Retina (tissue), 1 donor: Measurements from ENCODE around the gene CABP2.

Experiments used
- DNase-seq: peaks from one replicate; pipeline ENCODE4 v3.0.0-alpha.2; 2016

The CABP2 gene

DNA sequence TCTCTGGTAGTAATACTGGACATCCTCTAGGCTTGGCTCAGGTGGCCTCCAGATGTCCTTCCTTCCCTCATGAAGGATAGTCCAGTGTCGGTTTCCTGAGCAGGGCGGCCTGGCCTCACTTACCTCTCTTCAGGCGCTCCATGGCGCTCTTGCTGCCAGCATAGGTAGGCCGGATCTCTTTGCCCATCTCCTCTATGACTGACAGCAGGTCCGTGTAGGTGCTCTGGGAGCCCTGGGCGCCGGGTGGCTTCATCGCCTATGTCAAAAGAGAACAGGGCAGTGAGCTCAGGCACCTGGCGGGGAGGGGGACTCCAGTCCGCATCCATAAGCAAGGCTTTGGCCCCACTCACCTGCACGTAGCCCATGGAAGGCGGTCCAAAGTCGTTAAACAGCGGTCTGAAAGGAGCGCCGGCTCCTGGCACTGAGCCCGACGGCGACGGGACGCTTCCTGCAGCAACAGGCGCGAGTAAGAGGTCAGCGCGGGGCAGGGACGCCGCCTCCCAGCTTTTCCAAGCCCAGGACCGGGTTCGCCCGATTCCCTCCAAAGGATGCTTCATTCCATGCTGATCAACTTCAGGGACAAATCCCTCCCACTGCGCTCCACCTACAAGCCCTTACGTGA lies 15.9 kb downstream of the CABP2 start:
- no peak for DNase-seq

DNA sequence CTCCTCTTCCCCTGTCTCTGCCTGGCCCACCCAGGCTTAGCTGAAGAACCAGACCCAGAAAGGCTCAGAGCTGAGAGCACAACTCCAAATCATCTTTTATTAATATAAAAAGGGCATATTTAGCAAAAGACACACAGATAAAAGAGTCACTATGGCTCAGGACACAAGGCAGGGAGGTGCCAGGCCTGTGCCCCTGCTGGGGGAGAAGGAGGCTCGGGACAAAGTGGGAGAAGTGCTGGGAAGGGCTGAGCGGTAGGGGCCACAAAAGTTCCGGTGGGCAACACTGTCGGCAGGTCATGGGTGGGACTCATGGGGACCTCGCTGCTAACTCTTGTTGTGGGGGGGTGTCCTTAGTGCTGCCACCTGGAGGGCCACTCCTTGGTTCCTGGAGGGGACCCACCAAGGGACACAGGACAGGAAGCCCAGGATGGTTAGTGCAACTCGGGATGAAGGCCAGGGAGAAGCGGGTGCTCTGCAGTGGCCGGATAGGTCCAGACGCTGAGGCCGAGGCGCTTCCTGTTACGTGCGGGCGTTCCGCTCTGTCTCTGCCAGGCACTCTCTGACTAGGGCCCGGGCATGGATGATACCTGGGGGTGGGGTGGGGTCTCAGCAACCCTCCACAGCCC lies 16.7 kb downstream of the CABP2 start:
- no peak for DNase-seq

DNA sequence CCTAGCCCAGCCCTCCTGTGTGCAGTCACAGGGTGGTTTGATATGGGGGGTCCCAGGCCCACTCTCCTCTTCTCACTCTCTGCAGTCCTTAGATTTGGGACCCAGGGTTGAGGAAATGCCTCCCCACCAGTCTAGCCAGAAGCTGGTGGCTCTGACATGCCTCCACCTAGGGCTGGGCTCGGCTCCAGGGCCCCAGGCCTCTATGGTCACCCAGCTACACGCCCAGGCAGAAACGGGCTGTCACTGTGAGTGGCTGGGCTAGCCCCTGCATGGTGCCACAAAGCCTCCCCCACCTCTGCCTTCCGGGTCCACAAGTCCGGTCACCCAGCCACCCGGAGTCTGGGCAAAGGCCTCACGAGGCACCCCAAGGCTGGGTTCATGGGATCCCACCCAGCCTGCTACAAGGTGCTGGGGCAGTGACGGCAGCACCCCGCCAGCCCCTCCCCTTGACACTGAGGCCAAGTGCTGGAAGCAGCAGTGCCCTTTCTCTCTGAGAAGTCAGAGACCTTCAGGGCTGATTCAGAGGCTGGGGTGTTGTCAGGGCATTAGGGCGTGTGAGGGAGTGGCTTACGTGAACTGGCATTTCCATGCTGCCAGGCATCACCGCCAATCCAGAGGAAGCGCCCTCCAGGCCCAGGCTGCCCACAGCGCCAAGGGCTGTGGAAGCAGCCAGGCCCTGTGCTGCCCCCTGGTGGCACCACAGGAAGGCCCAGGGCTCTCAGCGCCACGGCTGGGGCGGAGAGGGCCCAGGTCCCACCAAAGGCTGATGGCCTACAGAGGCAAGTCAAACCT lies 17.4 kb downstream of the CABP2 start:
- DNase-seq: peak; percentile 91

DNA sequence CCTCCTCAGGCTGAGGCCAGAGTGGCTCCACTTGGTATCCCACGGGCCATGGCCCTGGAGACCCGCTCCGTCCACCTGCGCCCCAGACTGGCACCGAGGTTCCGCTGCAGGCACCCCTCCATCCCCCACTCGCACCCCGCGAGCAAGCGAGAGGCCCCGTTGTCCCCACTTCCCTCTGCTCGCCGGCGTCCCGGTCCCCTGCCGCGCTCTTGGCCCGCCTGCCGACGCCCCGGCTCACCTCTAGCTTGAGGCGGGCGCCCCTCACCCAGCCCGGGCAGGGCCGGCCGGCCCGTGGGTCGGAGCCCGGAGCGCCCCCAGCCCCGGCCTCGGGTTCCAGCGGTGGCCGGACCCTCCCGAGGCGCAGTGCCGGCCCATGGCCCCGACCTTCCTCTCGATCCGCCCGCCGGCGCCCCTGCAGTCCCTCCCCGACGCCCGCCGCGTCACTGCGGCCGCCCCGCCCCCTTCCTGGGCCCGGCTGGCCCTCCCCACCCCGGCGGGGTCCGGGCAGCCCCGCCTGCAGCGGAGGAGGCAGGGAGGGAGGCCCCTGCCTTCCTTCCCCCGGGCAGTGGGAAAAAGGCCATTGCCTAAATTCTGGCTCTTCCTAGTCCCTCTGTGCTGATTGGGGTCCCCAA lies 18.2 kb downstream of the CABP2 start, which contains the start of gene PITPNM1:
TSS of gene PITPNM1 (minus strand) at position 414 of the 632 bp plus-strand sequence. CDS start 1,183 bp downstream, outside the sequence.
- DNase-seq: no peak

DNA sequence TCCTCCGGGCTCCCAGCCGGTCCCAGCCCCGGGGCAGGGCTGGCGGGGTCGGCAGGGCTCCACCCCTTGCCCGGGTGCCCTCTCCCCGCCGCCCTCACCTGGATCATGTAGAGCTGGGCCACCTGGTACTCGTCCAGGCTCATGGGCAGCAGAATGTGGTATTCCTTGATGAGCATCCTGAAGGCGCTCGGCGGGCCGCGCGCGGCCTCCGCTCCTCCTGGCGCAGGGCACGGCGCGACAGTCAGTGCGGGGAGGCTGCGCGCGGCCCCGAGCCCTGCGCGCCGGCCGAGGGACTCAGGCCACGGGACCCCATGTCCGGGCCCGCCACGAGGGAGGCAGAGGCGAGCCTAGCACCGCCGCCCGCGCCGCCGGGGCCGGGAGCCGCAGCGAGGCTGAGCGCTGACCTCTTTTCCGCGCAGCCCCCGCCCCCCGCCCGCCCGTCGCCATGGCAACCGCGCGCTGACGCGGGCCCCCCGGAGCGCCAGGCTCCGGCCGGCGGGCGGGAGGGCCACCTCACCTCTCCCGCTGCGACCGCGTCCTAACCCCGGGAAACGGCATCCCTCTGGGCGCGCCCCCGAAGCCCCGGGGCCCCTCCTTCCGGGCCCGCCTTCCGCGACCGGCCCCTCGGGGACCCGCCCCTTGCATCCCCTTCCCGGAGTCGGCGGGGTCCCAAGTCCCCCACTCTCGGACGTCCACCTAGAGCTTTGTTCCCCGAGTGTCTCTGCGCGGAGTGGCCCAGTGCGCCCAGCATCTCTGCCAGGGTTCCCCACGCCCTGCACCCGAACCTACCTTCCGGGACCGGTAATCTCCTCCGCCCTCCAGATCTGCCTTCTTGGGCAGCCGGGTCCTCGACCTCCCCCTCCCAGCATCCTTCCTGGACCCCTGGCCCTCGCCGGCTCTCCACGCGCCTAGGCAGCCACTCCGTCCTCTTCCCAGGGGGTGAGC lies 19.0 kb downstream of the CABP2 start:
- DNase-seq: peak; percentile 88

DNA sequence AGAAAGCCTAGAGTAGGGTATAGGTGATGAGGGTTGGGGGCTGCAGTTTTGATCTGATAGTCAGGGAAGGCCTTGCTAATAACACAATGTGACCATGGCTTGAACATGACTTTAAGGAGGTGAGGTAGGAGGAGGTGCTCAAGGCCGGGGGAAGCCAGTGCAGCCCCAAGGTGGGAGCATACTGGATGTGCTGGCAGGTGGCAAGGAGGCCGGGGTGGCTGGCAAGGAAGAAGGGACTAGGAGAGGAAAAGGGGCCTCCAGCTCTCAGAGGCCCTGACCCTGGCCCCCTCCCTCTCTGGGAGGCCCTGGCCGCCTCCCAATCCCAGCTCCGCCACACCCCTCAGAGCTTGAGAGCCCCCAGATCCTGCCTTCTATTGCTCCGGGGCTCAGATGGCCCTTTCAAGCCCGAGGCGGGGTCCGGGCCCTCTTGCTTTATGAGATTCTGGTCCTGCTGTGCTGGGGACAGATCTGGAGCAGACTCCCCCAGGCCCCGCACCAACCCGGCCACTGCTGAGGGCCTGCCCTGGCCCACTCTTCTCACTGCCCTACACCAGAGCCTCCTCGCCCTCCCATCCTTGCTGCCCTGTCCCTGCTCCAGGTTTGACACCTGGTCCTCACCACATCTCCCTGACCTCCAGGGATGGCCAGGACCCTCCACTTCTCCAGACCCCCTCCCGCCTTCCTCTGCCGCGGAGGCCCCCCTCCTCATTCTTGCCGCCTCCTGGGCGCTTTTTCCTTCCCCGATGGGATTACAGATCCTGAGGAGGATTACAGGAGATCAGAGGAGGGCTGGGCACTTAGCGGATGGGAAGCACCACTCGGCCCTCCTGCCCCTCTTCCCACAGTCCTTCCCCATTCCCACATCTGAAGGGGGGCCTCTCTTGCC lies 19.9 kb downstream of the CABP2 start:
- peak; percentile 61 for DNase-seq

DNA sequence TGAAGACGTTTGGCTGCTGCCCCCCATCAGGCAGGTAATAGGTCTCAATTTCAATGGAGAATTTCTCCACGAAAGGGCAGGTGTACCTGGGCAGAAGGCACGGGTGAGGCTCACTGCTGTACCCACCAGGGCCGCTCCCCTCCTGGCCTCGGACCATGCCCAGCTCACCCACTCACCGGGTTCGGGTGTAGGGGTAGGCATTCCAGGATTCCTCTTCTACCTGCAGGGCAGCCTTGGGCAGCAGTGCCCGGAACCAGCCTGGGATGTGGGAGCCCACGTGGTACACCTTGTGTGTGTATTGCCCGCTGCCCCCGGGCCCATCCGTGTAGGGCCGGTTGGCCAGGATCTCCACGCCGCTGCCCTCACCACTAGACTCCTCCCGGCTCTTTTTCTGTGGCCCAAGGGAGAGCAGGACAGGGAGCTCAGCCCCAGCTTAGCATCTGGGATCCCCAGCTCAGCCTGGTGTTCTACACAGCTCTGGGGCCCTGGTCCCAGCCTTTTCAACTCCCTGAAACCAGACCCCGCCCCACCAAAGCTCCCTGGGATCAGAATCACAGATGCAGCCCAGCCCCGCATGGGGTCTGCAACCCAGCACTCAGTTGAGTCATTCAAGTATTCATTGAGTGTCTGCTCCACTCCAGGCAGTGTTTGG lies 20.8 kb downstream of the CABP2 start:
- DNase-seq: no peak

DNA sequence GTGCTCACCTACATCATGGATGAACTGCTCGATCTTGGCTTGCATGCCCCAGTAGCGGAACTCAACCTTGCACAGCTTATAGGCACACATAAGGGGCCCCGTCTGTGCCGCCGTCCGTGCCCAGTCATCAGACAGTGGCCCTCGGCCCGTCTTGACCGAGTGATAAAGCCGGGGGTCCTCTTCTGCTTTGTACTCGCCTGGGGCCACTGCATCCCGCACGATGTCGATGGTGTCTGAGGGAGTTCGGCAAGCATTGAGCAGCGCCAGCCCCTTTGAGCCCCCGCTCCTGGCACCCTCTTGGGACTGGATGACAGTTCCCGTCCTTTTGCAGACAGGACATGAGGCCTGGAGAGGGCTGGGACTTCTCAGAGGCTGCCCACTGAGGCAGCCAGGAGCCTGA lies 21.4 kb downstream of the CABP2 start:
- DNase-seq: no peak

DNA sequence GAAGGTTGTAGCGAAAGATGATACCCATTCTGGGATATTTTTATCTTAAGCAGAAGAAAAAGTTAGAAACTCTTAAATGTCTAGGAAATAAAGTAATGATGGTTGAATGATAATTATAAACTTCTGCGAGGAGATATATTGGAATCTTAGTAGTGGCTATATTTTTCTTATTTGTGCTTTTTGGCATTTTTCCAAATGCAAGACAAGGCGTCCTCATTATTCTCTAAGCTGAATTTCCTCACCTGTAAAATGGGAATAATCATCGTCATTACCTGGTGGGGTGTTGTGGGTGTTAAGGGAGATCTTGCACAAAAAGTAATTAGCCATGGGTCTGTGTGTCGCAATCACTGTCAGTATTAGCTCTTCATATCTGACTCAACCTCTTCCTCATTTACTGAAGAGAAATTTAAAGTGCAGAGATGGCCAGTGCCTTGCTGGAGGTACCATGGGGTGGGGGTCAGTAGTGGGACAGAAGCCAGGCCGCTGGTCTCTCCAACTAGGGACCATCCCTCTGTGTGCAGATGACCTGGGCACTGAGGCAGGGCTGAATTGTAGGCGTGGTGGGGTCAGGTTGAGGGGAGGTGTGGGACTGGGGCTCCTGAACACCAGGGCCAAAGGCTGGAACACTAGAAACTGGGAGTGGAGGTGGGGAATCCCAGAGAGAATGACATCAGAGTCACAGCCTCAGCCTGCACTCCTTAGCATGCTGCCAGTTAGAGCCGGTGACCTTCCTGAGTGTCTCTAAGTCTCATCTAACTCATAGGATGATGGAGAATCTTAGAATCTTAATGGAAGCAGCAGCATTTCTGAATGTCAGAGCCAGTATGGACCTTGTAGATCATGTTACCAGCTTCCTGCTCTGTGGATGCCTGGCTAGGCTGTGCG lies 22.2 kb downstream of the CABP2 start:
- no peak for DNase-seq

DNA sequence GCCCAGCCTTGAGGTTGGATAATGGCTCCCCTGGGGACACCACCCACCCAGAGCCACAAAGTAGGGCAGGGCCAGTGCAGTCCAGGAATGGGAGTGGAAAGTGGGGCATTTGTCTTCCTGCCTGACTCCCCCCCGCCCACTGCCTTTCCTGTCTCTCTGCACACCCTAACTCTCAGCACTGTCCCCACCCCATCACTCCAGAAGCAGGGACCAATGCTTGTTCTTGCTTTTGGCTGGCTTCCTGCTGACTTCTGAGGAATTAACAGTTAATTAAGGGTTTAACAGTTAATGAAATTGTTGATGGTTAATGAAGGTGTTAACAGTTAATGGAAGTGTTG lies 22.8 kb downstream of the CABP2 start:
- DNase-seq: no peak

DNA sequence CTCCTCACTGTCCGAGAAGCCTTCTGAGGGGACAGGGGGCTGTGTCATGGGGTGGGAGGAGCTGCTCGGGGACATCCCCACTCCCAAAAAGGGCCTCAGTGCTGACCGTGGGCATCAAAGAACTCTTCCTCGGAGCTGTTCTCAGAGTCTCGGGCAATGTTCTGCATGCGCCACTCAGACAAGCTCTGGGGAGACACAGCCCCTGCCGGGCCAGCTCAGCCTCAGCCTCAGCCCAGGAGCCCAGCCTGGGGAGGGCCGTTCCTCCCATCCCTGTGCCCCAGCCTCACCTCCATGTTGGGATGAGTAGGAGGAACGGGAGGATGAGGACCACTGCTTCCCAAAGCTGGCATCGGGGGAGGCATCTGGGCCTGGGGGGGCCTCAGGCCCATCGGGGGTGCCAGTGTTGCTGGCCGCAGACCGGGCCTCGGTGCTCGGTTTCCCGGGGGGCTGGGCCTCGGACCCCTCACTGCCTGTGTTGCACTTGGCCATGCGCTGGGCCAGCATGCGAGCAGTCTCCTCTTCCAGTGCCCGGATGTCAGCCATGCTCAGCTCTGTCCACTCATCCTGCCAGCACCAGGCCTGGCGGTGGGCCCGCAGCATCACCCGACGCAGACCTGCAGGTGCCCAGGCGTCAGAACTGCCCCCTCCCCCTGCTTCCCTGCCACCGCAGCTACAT lies 23.3 kb downstream of the CABP2 start:
- DNase-seq: no peak

DNA sequence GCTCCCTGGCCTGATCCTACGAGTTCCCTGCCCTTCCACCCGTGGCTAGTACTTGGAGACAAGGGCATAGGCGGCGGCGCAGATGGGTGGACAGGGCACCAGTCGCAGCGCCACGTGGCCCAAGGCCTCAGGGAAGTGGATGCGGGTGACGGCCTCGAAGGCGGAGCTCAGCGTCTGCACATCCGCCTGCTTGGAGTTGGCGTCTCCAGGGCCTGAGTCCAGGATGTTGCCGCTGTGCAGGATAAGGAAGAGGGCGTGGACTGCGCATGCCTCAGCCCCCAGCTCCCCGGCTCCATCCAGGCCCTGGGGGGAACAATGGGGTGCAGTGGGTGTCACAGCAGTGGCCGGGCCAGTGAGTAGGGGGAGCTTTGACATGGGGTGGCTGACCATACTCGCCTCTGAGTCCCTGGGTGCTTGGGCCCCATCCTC lies 24.7 kb downstream of the CABP2 start:
- DNase-seq: no peak

DNA sequence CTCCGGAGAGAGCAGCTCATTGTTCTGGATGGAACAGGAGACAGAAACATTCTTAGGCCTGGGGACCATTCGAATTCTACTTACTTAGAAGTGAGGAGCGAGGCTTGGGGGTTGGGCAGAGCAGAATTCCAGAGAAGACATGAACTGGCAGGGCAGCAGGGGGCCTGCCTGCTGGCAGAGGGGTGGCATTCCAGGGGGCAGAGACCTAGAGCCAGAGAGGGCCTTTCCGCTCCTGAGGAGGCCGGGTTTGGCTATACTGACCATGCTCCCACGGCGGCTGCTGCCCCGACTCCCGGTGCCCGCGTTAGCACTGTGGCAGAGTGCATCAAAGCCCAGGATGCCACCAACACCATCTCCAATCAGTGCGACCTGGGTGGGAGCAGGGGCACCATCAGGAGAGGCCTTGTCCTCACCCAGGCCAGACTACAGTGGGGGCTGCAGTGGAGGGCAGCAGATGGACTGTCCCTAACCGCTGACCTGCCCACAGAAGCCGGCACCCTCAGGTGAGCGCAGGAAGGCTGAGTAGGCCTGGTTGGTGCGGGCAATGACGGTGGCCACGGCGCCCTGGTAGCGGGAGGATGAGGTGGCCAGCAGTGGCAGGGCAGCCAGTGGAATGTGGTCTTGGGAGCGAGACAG lies 25.5 kb downstream of the CABP2 start:
- no peak for DNase-seq

DNA sequence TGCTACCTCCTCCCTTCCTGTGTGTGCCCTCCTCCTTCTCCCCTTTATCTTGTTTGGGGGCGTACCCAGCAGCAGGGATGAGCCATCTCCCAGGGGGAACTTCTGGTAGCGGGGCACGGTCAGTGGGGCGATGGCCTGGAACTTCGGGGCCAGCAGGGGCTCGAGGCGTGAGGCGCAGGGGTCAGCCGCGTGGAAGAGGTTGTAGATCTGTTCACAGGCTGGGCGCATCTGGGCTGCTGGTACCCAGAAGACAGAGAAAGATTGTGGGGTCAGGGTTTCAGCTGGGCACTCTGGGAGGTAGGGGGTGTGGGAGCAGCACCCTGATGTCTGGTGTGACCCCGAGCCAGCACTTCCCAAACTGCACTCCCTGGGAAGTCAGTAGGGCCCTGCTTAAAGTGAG lies 27.1 kb downstream of the CABP2 start:
- DNase-seq: no peak

DNA sequence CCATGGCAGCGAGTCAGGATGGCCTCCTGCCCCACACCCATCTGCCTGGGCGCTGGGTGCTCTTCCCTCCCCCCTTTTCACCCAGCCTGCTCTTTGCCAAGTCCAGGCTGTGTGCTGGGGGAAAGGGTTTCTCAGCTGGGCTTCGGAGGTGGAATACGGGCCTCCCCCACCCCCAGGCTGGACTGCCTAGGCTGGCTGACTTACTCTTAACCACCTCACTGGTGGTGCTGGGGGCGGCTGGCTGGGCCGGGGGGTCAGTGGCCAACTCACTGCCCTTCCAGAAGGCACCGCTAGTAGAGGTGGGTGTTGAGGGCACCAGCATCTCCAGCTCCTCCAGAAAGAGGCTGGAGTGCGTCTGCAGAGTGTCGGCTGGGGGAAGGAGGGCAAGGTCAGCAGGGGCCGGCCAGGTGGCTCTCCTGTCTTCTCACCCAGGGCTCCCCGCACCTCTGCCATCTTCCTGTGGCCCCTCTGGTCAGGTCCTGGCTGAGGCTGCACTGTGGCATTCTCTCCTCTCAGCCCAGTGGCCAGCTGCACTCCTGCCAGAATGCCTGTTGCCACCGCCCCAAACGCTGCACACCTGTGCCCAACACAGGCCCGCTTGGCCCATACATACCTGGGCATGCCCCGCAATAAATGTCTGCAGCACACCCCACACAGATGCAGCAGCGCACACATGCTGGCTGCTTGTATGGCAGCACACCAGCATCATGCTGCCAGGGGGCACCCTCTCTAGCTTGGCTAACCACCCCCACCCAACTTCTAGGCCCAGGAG lies 27.8 kb downstream of the CABP2 start:
- DNase-seq: no peak

DNA sequence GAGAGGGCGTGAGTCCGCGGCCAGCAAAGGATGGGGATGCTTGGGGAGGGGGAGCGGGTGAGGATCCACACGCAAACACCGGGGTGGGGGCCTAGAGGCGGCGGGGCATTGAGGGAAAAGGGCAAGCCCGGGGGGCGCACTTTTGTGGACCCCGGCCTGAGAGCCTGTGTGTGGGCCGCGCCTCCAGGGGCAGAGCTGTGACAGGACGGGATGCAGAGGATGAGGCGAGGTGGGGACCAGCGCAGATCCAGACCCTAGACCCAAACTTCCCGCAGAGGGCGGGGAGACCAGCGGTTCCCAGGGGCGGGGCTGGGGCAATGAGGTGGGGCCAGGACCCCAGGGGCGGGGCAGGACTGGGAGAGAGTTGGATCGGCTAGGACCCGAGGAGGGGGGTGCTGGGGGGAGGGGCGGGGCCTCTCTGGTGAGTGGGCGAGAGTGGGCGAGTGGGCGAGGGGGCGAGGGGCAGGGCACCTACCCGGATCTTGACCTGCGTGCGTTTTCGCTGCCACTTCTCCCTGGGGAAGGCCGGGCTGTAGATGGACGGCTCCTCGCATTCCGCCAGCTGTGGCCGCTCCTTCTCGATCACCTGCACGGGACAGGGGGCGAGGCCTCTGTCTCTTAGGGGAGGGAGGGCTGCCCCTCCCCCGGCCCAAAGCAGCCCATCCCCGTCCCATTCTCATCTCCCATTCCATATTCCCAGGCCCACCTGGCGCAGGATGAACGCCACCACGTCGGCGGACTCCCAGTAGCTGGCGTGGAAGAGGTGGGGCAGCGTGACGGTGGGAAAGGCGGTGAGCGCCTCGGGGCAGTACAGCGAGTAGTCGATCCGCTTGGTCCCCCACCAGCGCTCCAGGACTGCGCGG lies 28.6 kb downstream of the CABP2 start:
- DNase-seq: no peak
